Type B pancreatic cell (in vitro differentiated cells): ENCODE data around the gene TCHH. TPM values are rescaled to one million over a fixed set of nuclear protein-coding genes. Genes with fewer than 3 reads are reported as not detected.

Source experiments
- DNase-seq: peaks from one replicate; pipeline ENCODE4 v3.0.0; 2021; ENCODE audit warnings: mixed read lengths; ENCODE audit not compliant: unreplicated experiment; ENCODE audit errors: extremely low spot score
- H3K27ac Mint-ChIP-seq: 2 replicates; pipeline ENCODE4 v1.8.0; 2021; ENCODE audit warnings: mild to moderate bottlenecking, mixed read lengths
- H3K27me3 Mint-ChIP-seq: 2 replicates; pipeline ENCODE4 v1.8.0; 2021; ENCODE audit warnings: mixed read lengths
- H3K36me3 Mint-ChIP-seq: 2 replicates; pipeline ENCODE4 v1.8.0; 2021; ENCODE audit warnings: mixed read lengths
- H3K4me1 Mint-ChIP-seq: one replicate; pipeline ENCODE4 v1.8.0; 2021; ENCODE audit warnings: mixed read lengths; ENCODE audit not compliant: unreplicated experiment
- H3K4me3 Mint-ChIP-seq: 2 replicates; pipeline ENCODE4 v1.8.0; 2021; ENCODE audit warnings: mild to moderate bottlenecking, mixed read lengths
- H3K9me3 Mint-ChIP-seq: 2 replicates; pipeline ENCODE4 v1.8.0; 2021; ENCODE audit warnings: mixed read lengths
- CTCF ChIP-seq: fragments of 200-600 bp; sonication (generic); conservative IDR thresholded peaks from 2 replicates; pipeline ENCODE4 v1.5.0; 2021; ENCODE audit warnings: antibody characterized with exemption, mild to moderate bottlenecking
- long read RNA-seq: library from polyadenylated mRNA; unstranded; transcript quantifications from one replicate; pipeline ENCODE4 v2.0.0, GENCODE V29; 2020
- total RNA-seq: library from RNA; stranded (reverse); gene quantifications from 2 replicates; pipeline ENCODE4 v1.2.1, GENCODE V29; 2021; ENCODE audit warnings: low replicate concordance

Gene TCHH
- total RNA-seq = 0.07 and 7.0 TPM in 2 replicates
- long read RNA-seq, partial matches to known transcripts = 0 of 41 reads
- long read RNA-seq, other reads (novel, unspliced or antisense) = 41 of 41 reads

- Mint-ChIP-seq H3K27ac (no peak within 1 kb of the TSS), H3K4me3 (no peak within 1 kb of the TSS), H3K4me1 (no peaks in the 10 kb centered on the region), H3K9me3 (no peaks in the 10 kb centered on the region), H3K27me3 (peaks cover 30% of the 10 kb centered on the region), H3K36me3 (no peaks in the 10 kb centered on the region)
- no peak for DNase-seq
- TF ChIP-seq CTCF = no peak
These were observed at the start of gene TCHH for GRCh38 chr1:152115344-152115743. Gene TCHH, minus strand, starts transcription at chr1:152115444. Its CDS starts 1,364 bp downstream, at chr1:152114080.

GRCh38 chr1:152164517-152165136, 49.4 kb upstream of the TCHH start:
- TF ChIP-seq CTCF = no peak
- H3K9me3 Mint-ChIP-seq = no peaks in the 10 kb centered on the region
- H3K36me3 Mint-ChIP-seq = no peaks in the 10 kb centered on the region
- no peak for DNase-seq
- H3K27ac Mint-ChIP-seq = no peak overlapping the region
- peaks cover 3% of the 10 kb centered on the region for H3K27me3 Mint-ChIP-seq
- no peaks in the 10 kb centered on the region for H3K4me1 Mint-ChIP-seq
- no peak overlapping the region for H3K4me3 Mint-ChIP-seq

- H3K36me3 Mint-ChIP-seq = no peaks in the 10 kb centered on the region
- no peaks in the 10 kb centered on the region for H3K9me3 Mint-ChIP-seq
These were observed 47.7 kb upstream of the TCHH start for GRCh38 chr1:152162792-152163463.

GRCh38 chr1:152160576-152160975, 45.3 kb upstream of the TCHH start:
- Mint-ChIP-seq H3K36me3 (no peaks in the 10 kb centered on the region), H3K27ac (no peak overlapping the region), H3K4me3 (no peak overlapping the region), H3K27me3 (peaks cover 3% of the 10 kb centered on the region), H3K9me3 (peaks cover 4% of the 10 kb centered on the region), H3K4me1 (no peaks in the 10 kb centered on the region)
- no peak for DNase-seq
- no peak for TF ChIP-seq CTCF

More at GRCh38 chr1:152162792-152163463, 47.7 kb upstream of the TCHH start:
- DNase-seq = no peak
- H3K4me1 Mint-ChIP-seq = no peaks in the 10 kb centered on the region
- H3K27me3 Mint-ChIP-seq = peaks cover 3% of the 10 kb centered on the region
- TF ChIP-seq CTCF = no peak
- no peak overlapping the region for H3K4me3 Mint-ChIP-seq
- peak overlapping the region; percentile 50 for H3K27ac Mint-ChIP-seq

GRCh38 chr1:152159144-152159543, 43.9 kb upstream of the TCHH start, which contains the start of gene RPTN:
Gene RPTN, minus strand, starts transcription at chr1:152159228. Its CDS starts 1,339 bp downstream, at chr1:152157889.
- H3K27me3 Mint-ChIP-seq = peaks cover 3% of the 10 kb centered on the region
- H3K9me3 Mint-ChIP-seq = peaks cover 4% of the 10 kb centered on the region
- TF ChIP-seq CTCF = no peak
- H3K27ac Mint-ChIP-seq = no peak within 1 kb of the TSS
- H3K4me1 Mint-ChIP-seq = no peaks in the 10 kb centered on the region
- DNase-seq = no peak
- H3K36me3 Mint-ChIP-seq = no peaks in the 10 kb centered on the region
- H3K4me3 Mint-ChIP-seq = no peak within 1 kb of the TSS
